ENCODE data around the gene TMBIM6.
"Not testable (repeated sequence)": the region's sequence is repeated elsewhere in the genome, so short reads cannot be mapped to it uniquely, and the experiment has no call there.

TMBIM6 gene

DNA sequence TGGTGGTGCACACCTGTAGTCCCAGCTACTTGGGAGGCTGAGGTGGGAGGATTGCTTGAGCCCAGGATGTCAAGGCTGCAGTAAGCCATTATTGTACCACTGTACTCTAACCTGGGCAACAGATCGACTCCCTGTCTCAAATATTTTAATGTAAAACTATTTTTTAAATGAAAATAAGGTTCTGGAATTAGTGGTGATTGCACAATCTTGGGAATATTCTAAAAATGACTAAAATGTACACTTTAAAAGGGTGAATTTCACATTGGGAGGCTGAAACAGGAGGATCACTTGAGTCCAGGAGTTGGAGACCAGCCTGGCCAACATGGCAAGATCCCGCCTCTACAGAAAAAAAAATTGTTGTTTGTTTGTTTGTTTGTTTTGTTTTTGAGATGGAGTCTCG, 12.9 kb upstream of the TMBIM6 start:
- no peak for DNase-seq (ENCODE audit: low read depth, low spot score)

DNA sequence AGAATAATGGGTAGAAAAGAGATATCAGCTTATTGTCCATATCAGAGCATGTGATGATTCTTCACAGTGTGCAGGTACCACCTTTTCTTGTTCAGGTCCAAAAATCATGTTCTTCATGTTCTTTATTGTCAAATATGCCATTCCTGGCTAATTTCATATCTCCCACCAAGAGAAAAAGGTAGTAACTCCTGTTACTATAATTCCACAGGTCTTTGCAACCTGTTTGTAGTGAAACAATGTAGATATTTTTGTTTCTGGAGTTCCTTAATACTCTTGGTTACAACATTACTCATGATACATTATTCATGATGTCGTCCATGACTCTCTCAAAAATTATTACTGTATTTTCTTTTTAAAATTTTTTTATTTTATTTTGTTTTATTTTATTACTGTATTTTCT, 11.3 kb upstream of the TMBIM6 start:
- DNase-seq (ENCODE audit: low read depth, low spot score), result no peak

DNA sequence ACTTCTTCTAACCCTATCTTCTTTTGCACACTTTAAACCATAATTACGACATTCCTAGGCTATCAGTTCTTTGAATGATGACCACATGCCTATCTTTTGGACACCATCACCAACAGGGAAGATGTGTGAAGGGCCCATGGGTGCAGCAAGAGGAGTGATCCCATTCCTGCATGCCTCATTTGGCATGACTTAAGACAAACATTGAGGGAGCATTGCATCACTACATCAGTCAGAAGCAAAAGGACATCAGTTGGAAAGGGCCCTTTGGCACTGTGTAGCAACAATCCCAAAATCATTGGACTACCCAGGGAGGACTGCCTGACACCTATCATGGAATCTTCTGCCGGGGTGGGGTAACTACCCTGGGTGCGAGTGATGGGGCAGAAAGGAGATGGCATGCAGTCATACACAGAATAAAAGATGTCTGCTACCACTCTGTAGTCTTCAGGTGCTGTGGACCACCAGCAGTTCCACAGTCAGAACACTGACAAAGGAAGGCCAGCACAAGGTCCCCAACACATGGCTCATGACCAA, 10.7 kb upstream of the TMBIM6 start:
- DNase-seq (ENCODE audit: low read depth, low spot score), result no peak

DNA sequence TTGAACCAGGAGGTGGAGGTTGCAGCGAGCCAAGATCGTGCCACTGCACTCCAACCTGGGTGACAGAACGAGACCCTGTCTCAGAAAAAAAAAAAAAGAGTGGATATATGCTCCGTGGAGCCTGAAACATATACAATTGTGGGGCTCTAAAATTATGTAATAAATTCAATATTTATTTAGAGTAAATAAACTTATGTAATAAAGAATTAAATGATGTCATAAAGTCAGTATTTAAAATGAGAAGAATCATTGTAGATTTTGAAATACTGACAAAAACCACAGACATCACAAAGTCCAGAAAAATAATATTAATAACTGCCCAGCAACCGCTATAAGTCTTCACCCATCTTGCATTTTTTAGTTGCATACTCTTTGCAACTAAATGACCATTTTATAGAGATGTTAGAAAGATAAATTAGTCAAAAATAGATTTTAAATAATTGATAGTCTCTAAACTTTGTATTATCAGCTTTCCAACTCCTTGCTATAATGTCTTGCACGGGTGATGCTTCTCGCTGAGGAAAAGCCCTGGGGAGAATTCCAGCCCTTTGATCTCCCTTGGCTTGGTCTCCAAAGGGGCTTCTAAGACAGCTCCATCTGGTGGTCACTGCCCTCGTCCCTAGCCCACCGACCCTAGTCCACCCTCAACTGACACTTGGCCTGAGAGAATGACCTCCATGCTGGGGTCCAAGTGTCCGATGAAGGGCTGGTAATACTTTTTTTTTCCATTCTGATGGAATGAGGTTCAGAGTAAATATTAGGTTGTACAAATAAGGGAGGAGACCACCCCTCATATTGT, 7.9 kb upstream of the TMBIM6 start:
- DNase-seq (ENCODE audit: low read depth, low spot score), result no peak

DNA sequence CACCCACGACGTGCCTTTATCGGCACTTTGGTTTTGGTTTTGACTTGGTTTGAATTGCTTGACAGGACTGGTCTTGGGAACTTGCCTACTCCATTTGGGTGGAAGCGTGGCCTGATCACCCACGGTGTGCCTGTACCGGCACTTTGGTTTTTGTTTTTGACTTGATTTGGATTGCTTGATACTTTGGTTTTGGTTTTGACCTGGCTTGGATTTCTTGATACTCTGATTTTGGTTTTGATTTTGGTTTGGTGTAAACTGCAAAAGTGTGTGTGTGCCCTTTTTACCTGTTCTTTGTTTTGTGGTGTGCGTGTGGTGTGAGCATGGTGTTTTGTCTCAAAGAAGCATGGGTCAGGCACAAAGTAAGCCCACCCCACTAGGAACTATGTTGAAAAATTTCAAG, 6.5 kb upstream of the TMBIM6 start:
- DNase-seq (ENCODE audit: low read depth, low spot score), result not testable (repeated sequence)

DNA sequence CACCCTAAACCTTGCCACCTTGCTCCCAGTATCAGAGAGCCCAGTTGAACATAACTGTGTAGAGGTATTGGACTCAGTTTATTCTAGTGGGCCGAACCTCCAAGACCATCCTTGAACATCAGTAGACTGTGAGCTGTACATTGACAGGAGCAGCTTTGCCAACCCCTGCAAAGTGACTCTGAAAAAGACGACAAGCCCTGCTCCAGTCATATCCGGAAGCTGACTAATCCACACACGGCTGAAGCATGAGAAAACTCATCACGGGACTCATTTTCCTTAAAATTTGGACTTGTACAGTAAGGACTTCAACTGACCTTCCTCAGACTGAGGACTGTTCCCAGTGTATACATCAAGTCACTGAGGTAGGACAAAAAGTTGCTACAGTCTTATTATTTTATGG, 2.6 kb upstream of the TMBIM6 start:
- not testable (repeated sequence) for DNase-seq (ENCODE audit: low read depth, low spot score)

DNA sequence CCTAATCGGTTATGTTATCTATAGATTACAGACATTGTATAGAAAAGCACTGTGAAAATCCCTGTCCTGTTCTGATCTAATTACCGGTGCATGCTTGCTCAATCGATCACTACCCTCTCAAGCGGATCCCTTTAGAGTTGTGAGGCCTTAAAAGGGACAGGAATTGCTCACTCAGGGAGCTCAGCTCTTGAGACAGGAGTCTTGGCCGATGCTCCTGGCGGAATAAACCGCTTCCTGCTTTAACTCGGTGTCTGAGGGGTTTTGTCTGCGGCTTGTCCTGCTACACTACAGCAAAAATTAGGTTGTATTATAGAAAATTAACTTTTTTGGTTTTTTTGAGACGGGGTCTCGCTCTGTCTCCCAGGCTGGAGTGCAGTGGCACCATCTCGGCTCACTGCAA, 1.1 kb upstream of the TMBIM6 start:
- not testable (repeated sequence) for DNase-seq (ENCODE audit: low read depth, low spot score)

DNA sequence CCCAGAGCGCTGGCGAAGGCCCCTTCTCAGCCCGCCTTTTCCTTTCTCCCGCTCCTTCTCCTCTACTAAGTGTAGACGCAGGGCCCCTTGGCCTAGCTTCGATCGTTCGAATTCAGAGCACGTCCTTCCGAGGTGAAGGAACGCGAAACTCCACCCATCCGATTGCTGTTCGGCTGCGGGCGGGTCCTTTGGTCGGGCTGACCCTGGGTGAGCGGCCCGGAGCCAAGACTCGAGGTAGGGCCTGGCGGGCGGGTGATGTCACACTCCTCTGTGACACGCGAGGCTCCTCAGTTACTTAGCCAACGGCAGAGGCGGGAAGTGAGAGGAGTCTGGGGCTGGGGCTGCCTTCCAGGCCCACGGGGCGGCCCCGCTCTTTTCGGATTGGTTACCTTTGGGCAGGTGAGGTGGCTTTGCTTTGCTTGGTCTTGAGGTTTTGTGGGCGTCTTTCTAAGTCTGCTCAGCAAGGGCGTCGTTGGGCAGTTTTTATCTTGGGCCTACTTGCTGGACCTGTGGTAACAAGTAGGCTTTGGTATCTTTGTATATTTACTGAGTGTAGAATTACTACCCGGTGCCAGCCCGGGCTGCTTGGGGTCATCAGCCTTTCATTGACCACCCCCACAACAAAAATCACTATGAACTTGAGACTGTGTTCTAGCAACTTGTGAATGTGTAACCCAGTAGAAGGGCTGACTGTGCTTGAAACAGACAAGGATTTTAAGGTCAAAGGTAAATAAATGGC, 694 bp downstream of the TMBIM6 start:
- DNase-seq (ENCODE audit: low read depth, low spot score), result peak; percentile 12

DNA sequence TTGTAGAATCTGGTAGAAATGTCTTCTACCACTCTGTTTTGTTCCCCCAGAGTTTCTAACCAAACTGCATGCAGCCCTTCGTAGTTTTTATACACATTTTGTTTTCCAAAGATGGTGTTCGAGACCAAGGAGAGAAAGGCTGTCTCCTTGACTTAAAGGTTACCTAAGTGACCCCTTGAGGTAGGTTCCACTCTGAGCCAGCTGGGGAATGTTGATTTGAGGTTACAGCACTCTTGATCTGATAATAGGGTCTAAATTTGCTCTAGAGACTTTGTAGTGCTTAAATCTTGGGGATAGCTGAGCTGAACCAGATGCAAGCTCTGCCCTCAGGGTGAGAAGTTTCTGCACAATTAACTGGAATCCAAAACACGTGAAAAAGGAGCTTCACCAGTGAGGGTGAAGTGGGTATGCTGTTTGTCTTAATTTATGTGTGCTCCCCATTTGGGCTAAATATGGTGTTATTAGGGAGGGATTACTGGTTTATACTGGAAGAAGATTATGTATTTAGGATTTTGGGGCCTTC, 3.1 kb downstream of the TMBIM6 start:
- DNase-seq (ENCODE audit: low read depth, low spot score), result no peak

DNA sequence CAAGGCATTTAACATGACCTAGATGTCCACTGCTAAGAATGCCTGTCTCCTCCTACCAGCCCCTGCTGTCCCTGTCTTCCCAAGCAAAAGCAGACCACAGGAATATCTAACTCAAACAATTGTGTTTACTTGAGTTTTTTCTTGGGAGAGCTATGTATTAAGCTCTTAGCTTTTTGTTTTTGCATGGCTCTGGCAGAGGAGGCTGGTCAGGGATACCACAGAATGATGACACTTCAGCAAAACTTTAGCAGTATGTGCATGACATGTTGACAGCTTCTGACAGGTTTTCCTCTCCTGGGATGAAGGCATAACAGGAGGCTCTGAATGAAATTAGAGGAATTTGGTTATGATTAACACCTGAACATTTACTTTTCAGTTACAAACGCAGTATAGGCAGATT, 6.9 kb downstream of the TMBIM6 start:
- no peak for DNase-seq (ENCODE audit: low read depth, low spot score)

DNA sequence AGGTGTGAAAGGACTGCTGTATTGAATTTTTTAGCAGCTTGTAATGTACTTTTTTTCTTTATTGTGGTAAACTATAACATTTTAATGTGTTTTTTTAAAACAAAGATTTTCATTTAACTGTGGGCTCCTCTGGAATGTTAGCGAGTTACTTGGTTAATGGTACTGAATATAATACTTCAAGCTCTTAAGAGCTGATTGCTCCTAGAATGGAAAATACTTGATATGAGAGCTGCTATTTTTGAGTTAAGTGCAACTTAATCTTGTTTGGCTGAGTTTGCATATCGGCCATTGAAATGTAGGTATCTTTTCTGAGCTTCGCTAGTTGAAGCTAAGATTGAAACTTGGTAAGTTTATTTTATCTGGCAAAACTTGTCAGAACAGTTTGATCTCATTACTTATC, 7.4 kb downstream of the TMBIM6 start:
- no peak for DNase-seq (ENCODE audit: low read depth, low spot score)

DNA sequence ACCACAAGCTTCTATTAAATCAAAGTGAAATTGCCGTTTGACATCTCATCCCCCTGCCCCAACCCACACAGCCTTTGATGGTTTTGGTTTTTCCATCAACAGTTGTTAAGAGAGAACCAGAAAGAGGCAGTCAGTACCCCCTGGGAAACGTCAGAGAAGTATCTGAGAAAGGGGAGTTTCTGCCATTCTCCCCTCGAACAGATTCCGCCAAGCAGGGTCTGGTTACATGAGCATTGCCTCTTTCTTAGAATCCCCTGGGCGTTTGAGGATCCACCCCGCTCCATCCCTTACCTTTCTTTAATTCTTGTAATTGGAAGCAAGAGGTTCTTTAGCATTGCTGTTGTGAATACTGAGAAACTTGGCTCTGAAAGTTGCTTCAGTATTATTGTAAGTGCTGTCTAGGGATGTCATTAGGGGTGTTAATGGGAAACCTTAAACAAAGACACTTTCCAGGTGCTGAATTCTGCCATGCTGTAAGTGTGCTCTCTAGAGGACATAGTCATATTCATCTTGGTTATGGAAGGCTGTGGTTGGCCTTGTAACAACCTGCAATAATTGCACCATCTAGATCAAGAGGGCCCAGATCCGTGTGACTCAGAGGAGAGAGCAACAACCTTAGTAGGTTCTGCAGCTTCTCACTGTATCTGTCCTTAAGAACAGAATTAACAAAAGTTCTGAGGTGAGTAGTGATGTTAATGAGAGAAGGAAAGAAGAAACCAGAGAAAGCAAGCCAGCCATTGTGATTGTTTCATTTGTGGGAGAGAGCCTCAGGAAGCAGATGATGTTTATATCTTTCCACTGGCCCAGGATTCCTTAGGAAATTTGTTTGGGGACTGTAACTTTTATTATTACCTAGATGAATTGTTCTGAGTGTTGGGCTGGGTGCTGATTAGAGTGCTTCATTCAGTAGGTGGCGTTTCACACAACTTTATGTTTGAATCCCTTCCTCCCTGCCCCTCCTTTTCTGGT, 9.0 kb downstream of the TMBIM6 start:
- DNase-seq (ENCODE audit: low read depth, low spot score), result no peak

DNA sequence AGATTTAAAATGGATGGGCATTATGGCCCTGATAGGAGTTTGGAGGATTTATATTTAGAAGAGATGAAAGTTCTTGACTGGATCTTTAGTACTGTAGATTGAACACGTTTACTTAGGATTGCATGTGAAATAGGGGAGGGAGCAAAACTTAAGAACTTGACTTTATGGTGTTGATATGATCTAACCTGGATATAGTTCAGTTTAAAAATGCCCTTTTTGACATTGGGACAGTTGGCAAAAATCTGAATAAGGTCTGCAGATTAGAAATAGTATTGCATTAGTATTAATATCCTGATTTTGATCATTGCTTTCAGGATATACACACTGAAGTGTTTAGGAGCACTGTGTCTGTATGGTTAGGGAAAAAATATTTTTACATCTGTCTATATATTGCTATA, 9.6 kb downstream of the TMBIM6 start:
- DNase-seq (ENCODE audit: low read depth, low spot score), result no peak

DNA sequence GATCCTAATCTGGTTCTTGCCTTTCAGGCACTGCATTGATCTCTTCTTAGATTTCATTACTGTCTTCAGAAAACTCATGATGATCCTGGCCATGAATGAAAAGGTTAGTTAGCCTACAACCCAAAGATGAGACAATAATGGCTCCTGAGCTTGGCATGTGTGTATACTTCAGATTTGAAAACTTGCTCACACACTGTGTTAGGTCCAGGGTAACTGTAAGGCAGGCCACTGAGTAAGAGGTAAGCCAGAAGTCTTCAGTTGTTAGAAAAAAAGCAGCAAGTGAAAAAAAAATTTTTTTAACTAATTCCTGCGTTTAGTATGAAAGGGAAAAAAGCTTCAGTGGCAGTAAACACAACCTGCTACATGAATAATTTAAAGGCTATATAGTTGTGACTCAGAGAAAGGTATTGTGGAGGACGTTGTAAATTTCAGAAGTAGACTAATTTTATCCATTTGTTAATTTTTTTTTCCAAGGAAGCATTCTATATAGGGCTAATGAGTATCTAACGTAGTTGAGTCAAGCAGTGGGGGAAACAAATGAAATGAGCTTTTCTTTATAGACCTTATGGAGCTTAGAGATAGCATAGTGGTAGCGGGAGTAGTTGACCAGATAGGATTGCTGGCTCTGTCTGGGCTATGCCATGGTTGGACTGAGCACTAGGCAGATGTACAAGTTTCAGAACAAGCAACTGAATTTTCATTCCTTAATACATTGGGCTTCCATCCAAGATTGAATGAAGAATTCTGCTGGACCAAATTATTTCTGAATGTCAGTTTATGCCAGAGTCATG, 20.5 kb downstream of the TMBIM6 start:
- DNase-seq (ENCODE audit: low read depth, low spot score), result no peak

DNA sequence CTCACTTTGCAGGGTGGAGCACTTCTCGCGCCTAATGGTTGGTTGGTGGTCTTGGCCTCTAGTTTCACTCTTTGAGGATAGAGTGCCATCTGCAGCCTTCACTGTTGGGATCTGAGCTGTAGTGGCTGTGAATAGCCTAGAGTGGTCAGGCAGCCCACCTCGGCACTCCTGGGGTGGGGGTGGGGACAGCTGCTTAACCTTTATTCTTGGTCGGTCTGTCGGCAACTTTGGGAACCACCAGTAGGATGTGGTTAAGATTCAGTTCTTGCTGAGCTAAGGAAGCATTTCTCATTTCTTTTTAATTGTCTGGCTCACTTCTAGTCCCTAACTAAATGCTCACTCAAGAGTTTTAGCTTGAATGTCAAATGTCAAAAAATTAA, 21.1 kb downstream of the TMBIM6 start:
- no peak for DNase-seq (ENCODE audit: low read depth, low spot score)

DNA sequence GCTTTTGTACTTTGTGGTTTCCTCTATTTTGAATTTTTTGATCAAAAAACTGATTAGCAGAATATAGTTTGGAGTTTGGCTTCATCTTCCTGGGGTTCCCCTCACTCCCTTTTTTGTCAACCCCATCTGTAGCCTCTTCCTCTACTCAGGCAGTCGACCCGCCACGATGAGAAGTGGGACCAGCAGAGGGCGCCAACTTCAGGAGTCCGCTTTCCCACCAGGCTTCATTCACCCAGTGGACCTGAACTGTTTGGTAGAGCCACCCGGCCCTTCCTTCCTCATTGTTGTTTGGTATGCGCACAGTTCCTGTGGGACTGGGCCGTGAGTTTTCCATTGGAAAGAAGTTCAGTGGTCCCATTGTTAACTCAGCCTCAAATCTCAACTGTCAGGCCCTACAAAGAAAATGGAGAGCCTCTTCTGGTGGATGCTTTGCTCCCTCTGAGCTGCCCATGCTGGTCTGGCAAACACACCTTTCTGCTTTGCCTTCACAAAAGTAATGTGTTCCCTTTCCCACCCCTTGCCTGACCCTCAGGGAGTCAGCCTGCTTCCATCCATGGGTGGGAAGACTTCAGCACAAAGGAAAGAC, 21.7 kb downstream of the TMBIM6 start:
- DNase-seq (ENCODE audit: low read depth, low spot score), result peak; percentile 18

DNA sequence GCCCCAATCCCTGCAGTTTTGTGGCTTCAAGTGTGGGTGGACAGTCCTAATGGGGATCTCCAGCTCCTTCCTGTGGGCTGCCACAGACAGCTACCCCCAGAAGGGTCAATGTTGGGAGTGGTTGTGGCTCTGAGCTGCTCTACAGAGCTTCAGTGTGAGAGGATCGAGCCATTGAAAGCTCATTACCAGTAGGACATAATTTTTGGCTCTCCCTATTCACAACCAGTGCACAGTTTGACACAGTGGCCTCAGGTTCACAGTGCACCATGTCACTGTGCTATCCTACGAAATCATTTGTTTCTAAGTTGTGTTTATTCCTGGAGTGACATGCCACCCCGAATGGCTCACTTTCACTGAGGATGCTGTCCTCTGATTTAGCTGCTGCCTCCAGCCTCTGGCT, 22.8 kb downstream of the TMBIM6 start:
- no peak for DNase-seq (ENCODE audit: low read depth, low spot score)

DNA sequence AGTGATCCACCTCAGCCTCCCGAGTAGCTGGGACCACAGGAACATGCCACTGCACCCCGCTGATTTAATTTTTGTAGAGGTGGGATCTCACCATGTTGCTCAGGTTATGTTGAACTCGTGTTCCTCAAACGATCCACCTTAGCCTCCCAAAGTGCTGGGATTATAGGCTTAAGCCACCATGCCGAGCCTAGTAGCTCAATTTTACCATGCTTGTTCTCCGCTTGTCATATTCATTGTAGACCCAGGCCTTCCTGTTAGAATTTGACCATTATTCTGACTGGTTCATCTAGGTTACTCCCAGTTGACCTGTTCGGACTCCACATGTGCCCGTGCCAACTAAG, 24.7 kb downstream of the TMBIM6 start:
- no peak for DNase-seq (ENCODE audit: low read depth, low spot score)

DNA sequence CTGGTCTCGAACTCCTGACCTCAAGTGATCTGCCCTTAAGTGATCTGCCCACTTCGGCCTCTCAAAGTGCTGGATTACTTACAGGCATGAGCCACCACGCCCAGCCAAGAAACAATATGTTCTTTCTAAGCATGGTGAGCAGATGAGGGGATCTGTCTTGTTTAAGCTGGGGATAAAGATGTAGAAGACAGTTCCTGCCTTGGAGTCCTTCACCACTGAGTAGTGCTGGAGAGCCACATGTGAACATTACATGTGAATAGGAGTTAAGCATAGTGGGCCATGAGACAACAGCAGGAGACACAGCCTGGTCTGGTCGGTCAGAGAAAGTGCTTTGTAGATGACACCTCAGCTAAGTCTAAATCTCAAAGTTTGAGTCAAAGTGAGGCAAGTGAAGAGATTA, 26.0 kb downstream of the TMBIM6 start:
- DNase-seq (ENCODE audit: low read depth, low spot score), result no peak

DNA sequence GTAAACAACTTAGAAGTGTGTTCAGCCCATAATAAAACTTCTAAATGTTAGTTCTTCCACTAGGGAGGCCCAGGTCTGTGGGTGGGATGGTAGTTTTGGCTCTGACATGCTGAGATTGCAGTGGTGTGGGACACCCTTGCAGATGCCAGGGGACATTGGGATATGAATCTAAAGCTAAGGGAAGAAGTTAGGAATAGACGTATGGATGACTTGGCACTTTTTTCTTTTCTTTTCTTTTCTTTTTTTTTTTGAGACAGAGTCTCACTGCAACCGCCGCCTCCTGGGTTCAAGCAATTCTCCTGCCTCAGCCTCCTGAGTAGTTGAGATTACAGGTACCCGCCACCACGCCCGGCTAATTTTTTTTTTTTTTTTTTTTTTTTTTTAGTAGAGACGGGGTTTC, 31.7 kb downstream of the TMBIM6 start:
- not testable (repeated sequence) for DNase-seq (ENCODE audit: low read depth, low spot score)

DNA sequence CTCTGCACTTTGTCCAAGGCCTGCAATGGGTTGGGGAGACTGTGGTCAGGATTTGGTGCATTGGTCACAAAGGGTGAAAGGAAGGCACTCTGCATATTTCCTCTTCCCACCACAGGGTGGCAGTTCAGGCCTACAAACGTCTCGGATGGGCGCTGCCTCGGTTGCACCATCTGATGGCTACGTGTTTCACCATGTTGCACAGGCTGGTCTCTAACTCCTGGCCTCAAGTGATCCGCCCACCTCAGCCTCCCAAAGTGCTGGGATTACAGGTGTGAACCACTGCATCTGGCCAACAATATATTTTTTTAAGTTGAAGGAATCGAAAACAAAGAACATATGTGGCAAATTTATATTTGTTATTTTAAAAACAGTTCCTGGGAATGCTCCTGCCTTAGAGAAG, 35.1 kb downstream of the TMBIM6 start:
- peak; percentile 24 for DNase-seq (ENCODE audit: low read depth, low spot score)
